GM21576 (cell line): Measurements from ENCODE around the gene CDKAL1.
A peak's percentile ranks its signal among the peaks of the same experiment; 100 is the strongest.

Source experiments
- ATAC-seq: cut with Tn5 transposase; IDR thresholded peaks from one replicate; pipeline ENCODE4 v1.9.1; 2021; ENCODE audit warnings: mild to moderate bottlenecking, moderate library complexity; ENCODE audit not compliant: unreplicated experiment

Gene CDKAL1

GRCh38 chr6:21263531-21264287 is 729.5 kb downstream of the CDKAL1 start:
- ATAC-seq, result peak; percentile 76

- ATAC-seq, result peak; percentile 3
Measured at GRCh38 chr6:21264288-21265033, 730.2 kb downstream of the CDKAL1 start.

GRCh38 chr6:21265034-21265729 is 730.9 kb downstream of the CDKAL1 start:
- no peak for ATAC-seq

GRCh38 chr6:21265730-21266044 is 731.4 kb downstream of the CDKAL1 start:
- ATAC-seq, result no peak

GRCh38 chr6:21270636-21271201 is 736.5 kb downstream of the CDKAL1 start:
- ATAC-seq, result no peak

GRCh38 chr6:21271428-21272155 is 737.3 kb downstream of the CDKAL1 start:
- ATAC-seq, result no peak

GRCh38 chr6:21273451-21273850 is 739.2 kb downstream of the CDKAL1 start:
- ATAC-seq, result no peak

- no peak for ATAC-seq
Measured at GRCh38 chr6:21274851-21275250, 740.6 kb downstream of the CDKAL1 start.

GRCh38 chr6:21277601-21278374 is 743.5 kb downstream of the CDKAL1 start:
- ATAC-seq, result no peak

- no peak for ATAC-seq
Measured at GRCh38 chr6:21278375-21278745, 744.1 kb downstream of the CDKAL1 start.

- no peak for ATAC-seq
Measured at GRCh38 chr6:21279619-21280018, 745.4 kb downstream of the CDKAL1 start.

- ATAC-seq, result no peak
Measured at GRCh38 chr6:21281366-21281765, 747.1 kb downstream of the CDKAL1 start.
